ENCODE data around the gene DHX16. TPM values are rescaled to one million over a fixed set of nuclear protein-coding genes. Genes with fewer than 3 reads are reported as not detected.
A peak's percentile ranks its signal among the peaks of the same experiment; 100 is the strongest.

The DHX16 gene
- total and polyA plus RNA-seq, 9 of the 15 experiments (the other 6 are each of a cell fraction or from before 2014, with no cell fraction given): 14.6 to 66.1 (median 47.5) TPM

DNA sequence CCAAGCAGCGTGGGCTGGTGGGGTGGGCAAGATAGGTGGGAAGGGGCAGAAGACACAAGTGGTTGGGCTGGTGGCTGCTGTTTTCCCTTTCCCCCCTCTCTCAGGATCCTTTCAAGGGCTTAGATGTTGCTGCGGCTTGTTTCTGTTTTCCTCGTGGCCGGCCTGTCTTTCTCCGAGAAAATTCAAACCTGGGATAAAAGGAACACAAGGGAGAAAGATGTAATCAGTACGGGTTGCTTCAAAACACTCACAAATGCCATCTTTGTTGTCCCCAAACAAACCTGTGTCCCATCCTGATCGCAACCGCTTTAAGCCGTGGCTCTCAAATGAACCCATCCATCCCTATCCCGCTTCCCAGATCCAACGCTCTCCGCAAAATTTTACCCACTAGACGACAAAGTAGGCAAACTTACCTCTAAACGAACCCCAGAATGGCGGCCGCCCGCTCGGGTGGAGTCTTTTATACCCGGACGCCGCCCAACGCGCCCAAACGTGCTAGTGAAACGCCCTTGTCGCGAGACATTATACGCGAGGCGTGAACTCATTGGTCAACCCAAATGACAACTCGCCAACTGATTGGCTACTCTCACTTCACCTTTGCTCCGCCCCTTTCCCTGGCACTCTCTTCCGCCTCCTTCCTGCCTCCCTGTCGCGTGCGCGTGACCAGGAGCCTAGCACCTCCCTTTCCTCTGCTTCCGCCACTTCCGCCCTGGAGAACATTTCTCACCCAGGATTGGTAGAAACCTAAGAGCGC, 55.8 kb downstream of the DHX16 start, which contains the start of gene PPP1R10 (continued):
- TF ChIP-seq, protein P1, sequence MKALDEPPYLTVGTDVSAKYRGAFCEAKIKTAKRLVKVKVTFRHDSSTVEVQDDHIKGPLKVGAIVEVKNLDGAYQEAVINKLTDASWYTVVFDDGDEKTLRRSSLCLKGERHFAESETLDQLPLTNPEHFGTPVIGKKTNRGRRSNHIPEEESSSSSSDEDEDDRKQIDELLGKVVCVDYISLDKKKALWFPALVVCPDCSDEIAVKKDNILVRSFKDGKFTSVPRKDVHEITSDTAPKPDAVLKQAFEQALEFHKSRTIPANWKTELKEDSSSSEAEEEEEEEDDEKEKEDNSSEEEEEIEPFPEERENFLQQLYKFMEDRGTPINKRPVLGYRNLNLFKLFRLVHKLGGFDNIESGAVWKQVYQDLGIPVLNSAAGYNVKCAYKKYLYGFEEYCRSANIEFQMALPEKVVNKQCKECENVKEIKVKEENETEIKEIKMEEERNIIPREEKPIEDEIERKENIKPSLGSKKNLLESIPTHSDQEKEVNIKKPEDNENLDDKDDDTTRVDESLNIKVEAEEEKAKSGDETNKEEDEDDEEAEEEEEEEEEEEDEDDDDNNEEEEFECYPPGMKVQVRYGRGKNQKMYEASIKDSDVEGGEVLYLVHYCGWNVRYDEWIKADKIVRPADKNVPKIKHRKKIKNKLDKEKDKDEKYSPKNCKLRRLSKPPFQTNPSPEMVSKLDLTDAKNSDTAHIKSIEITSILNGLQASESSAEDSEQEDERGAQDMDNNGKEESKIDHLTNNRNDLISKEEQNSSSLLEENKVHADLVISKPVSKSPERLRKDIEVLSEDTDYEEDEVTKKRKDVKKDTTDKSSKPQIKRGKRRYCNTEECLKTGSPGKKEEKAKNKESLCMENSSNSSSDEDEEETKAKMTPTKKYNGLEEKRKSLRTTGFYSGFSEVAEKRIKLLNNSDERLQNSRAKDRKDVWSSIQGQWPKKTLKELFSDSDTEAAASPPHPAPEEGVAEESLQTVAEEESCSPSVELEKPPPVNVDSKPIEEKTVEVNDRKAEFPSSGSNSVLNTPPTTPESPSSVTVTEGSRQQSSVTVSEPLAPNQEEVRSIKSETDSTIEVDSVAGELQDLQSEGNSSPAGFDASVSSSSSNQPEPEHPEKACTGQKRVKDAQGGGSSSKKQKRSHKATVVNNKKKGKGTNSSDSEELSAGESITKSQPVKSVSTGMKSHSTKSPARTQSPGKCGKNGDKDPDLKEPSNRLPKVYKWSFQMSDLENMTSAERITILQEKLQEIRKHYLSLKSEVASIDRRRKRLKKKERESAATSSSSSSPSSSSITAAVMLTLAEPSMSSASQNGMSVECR (CRISPR knock-in tag; IDR thresholded peaks at IDR 0.05): no peak; the same call in 1 of the 2 replicates
- TF ChIP-seq TCF3 (CRISPR knock-in tag; IDR thresholded peaks at IDR 0.05): peak; percentile 27
- peak; percentile 68; the same call in 1 of the 2 replicates for TF ChIP-seq ZNF696 (CRISPR knock-in tag; conservative IDR thresholded peaks at IDR 0.05)
- TF ChIP-seq, protein P2, sequence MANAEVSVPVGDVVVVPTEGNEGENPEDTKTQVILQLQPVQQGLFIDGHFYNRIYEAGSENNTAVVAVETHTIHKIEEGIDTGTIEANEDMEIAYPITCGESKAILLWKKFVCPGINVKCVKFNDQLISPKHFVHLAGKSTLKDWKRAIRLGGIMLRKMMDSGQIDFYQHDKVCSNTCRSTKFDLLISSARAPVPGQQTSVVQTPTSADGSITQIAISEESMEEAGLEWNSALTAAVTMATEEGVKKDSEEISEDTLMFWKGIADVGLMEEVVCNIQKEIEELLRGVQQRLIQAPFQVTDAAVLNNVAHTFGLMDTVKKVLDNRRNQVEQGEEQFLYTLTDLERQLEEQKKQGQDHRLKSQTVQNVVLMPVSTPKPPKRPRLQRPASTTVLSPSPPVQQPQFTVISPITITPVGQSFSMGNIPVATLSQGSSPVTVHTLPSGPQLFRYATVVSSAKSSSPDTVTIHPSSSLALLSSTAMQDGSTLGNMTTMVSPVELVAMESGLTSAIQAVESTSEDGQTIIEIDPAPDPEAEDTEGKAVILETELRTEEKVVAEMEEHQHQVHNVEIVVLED (CRISPR knock-in tag; IDR thresholded peaks at IDR 0.05): peak; percentile 68
- TF ChIP-seq RFX7 (CRISPR knock-in tag; IDR thresholded peaks at IDR 0.05): peak; percentile 93
- TF ChIP-seq IRF2 (CRISPR knock-in tag; IDR thresholded peaks at IDR 0.05): no peak
- TF ChIP-seq ESRRB (CRISPR knock-in tag; IDR thresholded peaks at IDR 0.05; ENCODE audit: borderline replicate concordance): peak; percentile 85
- TF ChIP-seq, protein P3, sequence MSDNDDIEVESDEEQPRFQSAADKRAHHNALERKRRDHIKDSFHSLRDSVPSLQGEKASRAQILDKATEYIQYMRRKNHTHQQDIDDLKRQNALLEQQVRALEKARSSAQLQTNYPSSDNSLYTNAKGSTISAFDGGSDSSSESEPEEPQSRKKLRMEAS (CRISPR knock-in tag; IDR thresholded peaks at IDR 0.05): no peak
- TF ChIP-seq, protein P4, sequence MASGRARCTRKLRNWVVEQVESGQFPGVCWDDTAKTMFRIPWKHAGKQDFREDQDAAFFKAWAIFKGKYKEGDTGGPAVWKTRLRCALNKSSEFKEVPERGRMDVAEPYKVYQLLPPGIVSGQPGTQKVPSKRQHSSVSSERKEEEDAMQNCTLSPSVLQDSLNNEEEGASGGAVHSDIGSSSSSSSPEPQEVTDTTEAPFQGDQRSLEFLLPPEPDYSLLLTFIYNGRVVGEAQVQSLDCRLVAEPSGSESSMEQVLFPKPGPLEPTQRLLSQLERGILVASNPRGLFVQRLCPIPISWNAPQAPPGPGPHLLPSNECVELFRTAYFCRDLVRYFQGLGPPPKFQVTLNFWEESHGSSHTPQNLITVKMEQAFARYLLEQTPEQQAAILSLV (tag; IDR thresholded peaks at IDR 0.05): no peak
- TF ChIP-seq, protein P5, sequence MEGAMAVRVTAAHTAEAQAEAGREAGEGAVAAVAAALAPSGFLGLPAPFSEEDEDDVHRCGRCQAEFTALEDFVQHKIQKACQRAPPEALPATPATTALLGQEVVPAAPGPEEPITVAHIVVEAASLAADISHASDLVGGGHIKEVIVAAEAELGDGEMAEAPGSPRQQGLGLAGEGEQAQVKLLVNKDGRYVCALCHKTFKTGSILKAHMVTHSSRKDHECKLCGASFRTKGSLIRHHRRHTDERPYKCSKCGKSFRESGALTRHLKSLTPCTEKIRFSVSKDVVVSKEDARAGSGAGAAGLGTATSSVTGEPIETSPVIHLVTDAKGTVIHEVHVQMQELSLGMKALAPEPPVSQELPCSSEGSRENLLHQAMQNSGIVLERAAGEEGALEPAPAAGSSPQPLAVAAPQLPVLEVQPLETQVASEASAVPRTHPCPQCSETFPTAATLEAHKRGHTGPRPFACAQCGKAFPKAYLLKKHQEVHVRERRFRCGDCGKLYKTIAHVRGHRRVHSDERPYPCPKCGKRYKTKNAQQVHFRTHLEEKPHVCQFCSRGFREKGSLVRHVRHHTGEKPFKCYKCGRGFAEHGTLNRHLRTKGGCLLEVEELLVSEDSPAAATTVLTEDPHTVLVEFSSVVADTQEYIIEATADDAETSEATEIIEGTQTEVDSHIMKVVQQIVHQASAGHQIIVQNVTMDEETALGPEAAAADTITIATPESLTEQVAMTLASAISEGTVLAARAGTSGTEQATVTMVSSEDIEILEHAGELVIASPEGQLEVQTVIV (CRISPR knock-in tag; IDR thresholded peaks at IDR 0.05; ENCODE audit: borderline replicate concordance): peak; percentile 80; the same call in 1 of the 2 replicates
- TF ChIP-seq, protein P6, sequence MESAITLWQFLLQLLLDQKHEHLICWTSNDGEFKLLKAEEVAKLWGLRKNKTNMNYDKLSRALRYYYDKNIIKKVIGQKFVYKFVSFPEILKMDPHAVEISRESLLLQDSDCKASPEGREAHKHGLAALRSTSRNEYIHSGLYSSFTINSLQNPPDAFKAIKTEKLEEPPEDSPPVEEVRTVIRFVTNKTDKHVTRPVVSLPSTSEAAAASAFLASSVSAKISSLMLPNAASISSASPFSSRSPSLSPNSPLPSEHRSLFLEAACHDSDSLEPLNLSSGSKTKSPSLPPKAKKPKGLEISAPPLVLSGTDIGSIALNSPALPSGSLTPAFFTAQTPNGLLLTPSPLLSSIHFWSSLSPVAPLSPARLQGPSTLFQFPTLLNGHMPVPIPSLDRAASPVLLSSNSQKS (CRISPR knock-in tag; IDR thresholded peaks at IDR 0.05): peak; percentile 93
- TF ChIP-seq, protein P7, sequence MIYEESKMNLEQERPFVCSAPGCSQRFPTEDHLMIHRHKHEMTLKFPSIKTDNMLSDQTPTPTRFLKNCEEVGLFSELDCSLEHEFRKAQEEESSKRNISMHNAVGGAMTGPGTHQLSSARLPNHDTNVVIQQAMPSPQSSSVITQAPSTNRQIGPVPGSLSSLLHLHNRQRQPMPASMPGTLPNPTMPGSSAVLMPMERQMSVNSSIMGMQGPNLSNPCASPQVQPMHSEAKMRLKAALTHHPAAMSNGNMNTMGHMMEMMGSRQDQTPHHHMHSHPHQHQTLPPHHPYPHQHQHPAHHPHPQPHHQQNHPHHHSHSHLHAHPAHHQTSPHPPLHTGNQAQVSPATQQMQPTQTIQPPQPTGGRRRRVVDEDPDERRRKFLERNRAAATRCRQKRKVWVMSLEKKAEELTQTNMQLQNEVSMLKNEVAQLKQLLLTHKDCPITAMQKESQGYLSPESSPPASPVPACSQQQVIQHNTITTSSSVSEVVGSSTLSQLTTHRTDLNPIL (CRISPR knock-in tag; IDR thresholded peaks at IDR 0.05): peak; percentile 80
- TF ChIP-seq ZNF134 (CRISPR knock-in tag; conservative IDR thresholded peaks at IDR 0.05): peak; percentile 64; the same call in 1 of the 2 replicates

Measured in K562 (cell line).